Vagina (tissue), 2 donors: Measurements from ENCODE around the gene HPDL.

Experiments
- CTCF ChIP-seq, 3 experiments: fragments of 450-650 bp in 2 of 3; fragments of 200-600 bp in 1 of 3; sonication (generic) in 1 of 3; IDR thresholded peaks; one replicate each; pipeline ENCODE4 v1.5.1; 2017 to 2019; ENCODE audit warnings: antibody characterized with exemption in 3 of 3, mild to moderate bottlenecking in 2 of 3, moderate library complexity in 2 of 3
- POLR2A ChIP-seq, 2 donors: fragments of 450-650 bp; IDR thresholded peaks; one replicate each; pipeline ENCODE4 v1.6.1; 2017; ENCODE audit warnings: antibody characterized with exemption in 2 of 2, mild to moderate bottlenecking in 2 of 2, moderate library complexity in 2 of 2
- POLR2AphosphoS5 ChIP-seq, 2 donors: sonication (generic); formaldehyde crosslinking; IDR thresholded peaks; one replicate each; pipeline ENCODE4 v1.9.0; 2017; ENCODE audit warnings: antibody characterized with exemption in 2 of 2, mild to moderate bottlenecking in 2 of 2, low read depth in 1 of 2; ENCODE audit not compliant: insufficient read depth in 1 of 2

- TF ChIP-seq CTCF (IDR thresholded peaks at IDR 0.05) (no peak), POLR2AphosphoS5 (IDR thresholded peaks at IDR 0.05; ENCODE audit: insufficient read depth in 1 of 2, low read depth in 1 of 2) (no peak), POLR2A (IDR thresholded peaks at IDR 0.05) (no peak)
Observed at GRCh38 chr1:45345014-45345413, 18.3 kb downstream of the HPDL start.
